ENCODE data around the gene CENPC. TPM values are rescaled to one million over a fixed set of nuclear protein-coding genes. Genes with fewer than 3 reads are reported as not detected.

Gene CENPC, protein sequence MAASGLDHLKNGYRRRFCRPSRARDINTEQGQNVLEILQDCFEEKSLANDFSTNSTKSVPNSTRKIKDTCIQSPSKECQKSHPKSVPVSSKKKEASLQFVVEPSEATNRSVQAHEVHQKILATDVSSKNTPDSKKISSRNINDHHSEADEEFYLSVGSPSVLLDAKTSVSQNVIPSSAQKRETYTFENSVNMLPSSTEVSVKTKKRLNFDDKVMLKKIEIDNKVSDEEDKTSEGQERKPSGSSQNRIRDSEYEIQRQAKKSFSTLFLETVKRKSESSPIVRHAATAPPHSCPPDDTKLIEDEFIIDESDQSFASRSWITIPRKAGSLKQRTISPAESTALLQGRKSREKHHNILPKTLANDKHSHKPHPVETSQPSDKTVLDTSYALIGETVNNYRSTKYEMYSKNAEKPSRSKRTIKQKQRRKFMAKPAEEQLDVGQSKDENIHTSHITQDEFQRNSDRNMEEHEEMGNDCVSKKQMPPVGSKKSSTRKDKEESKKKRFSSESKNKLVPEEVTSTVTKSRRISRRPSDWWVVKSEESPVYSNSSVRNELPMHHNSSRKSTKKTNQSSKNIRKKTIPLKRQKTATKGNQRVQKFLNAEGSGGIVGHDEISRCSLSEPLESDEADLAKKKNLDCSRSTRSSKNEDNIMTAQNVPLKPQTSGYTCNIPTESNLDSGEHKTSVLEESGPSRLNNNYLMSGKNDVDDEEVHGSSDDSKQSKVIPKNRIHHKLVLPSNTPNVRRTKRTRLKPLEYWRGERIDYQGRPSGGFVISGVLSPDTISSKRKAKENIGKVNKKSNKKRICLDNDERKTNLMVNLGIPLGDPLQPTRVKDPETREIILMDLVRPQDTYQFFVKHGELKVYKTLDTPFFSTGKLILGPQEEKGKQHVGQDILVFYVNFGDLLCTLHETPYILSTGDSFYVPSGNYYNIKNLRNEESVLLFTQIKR
- 11.8 and 12.0 TPM in 2 replicates for total RNA-seq (2021)
- Bru-seq, nascent RNA, result percentile 80 among the genes with signal in this experiment
- percentile 67 among the genes with signal in this experiment for BruChase-seq, experiment 1, labeled RNA remaining after a 2-hour chase
- percentile 55 among the genes with signal in this experiment for BruChase-seq, experiment 2, labeled RNA remaining after a 6-hour chase
- long read RNA-seq, full-length matches to known transcripts, result 9 of 14 reads
- long read RNA-seq, partial matches to known transcripts, result 4 of 14 reads
- long read RNA-seq, other reads (novel, unspliced or antisense), result 1 of 14 reads

DNA sequence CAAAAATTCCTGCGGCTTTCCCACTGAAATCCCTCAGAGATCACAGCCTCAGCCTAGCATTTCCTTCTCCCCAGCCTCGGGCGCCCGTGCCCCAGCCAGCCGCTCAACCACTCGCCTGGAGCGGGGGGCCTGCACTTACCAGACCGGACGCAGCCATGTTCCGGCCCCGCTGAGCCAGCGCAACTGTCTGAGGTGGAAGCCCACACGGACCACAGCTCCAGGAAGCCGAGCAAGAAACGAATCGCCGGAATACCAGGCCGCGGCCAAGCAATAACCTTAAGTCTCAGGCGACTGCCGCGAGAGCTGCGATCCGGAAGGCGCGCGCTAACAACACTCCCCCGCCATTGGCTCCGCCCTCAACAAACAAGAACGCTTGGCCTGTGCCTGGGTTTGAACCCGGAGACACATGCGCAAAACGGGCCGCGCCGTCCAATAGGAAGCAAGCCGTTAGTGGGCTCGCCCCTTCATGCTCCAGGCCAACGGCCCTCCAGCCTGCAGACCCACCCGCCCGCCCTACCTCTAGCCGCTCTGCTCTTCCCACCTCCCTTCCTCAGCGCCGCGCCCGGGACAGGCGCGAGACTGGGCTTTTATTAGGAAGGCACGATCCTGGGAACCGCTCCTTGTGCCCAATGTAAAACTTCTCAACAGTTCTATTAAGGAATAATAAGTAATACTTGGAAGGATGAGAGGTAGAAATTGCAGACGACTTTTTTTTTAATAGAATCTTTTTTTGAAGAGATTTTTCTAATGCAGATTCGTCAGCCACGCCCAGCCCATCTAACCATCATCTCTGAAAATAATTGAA, at the start of gene CENPC:
TSS of gene CENPC (minus strand) at position 305 of the 805 bp plus-strand sequence. CDS start at position 157, 148 bp downstream.
- no peak for TF ChIP-seq EZH2 (IDR thresholded peaks at IDR 0.05; ENCODE audit: borderline replicate concordance, low read depth, low read length, poor library complexity, severe bottlenecking)
- TF ChIP-seq, protein P1, sequence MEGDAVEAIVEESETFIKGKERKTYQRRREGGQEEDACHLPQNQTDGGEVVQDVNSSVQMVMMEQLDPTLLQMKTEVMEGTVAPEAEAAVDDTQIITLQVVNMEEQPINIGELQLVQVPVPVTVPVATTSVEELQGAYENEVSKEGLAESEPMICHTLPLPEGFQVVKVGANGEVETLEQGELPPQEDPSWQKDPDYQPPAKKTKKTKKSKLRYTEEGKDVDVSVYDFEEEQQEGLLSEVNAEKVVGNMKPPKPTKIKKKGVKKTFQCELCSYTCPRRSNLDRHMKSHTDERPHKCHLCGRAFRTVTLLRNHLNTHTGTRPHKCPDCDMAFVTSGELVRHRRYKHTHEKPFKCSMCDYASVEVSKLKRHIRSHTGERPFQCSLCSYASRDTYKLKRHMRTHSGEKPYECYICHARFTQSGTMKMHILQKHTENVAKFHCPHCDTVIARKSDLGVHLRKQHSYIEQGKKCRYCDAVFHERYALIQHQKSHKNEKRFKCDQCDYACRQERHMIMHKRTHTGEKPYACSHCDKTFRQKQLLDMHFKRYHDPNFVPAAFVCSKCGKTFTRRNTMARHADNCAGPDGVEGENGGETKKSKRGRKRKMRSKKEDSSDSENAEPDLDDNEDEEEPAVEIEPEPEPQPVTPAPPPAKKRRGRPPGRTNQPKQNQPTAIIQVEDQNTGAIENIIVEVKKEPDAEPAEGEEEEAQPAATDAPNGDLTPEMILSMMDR (conservative IDR thresholded peaks at IDR 0.05; ENCODE audit: low read depth, low read length), result no peak
- no peaks in the 10 kb centered on the region for H3K9me3 ChIP-seq (ENCODE audit: low read depth, low read length, poor library complexity, severe bottlenecking)
- intact Hi-C loops (cut with micrococcal nuclease; ENCODE audit: unreplicated experiment), result loop anchor here (10.0 kb wide), 1 partner anchor 159 kb away; the partner anchor contains the start of gene UBA6
- H3K27ac ChIP-seq (ENCODE audit: low read depth, low read length, poor library complexity, severe bottlenecking), result peak within 1 kb of the TSS; percentile 95
- BruUV-seq (replicated peaks), result no TSS peak
- ChIA-PET POLR2A (ENCODE audit: low non-redundant PET) (no interaction called here), CTCF (no interaction called here)
- no peaks in the 10 kb centered on the region for H3K27me3 ChIP-seq (replicated peaks; ENCODE audit: insufficient read depth, low read depth, low read length, poor library complexity)
- no peaks in the 10 kb centered on the region for H3K4me1 ChIP-seq (ENCODE audit: insufficient read depth, low read length, poor library complexity, severe bottlenecking)
- H3K36me3 ChIP-seq (ENCODE audit: insufficient read depth, low read length, poor library complexity, severe bottlenecking), result no peaks in the 10 kb centered on the region
- H3K4me3 ChIP-seq (ENCODE audit: low read depth, low read length, poor library complexity, severe bottlenecking), result peak within 1 kb of the TSS; percentile 66
- DNase-seq (ENCODE audit: low spot score), result peak; percentile 94

DNA sequence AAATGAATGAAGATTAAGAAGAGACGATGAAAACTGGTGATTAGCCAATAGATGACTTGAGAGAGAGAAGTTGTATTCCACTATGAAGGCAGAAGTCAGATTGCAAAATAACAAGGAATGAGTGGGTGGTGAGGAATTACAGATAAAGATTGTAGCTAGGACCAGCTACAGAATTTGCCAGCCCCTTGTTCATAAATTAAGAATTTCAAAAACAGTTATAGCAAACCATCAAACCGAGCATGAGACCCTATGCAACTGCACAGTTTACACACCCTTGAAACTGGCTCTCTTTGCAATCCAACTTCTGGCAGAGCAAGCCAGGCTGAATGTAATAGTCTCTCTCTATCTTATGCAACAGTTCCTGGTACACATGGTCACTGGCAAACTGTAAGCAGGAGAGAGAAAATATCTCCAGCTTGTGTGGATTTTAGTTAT, 48.5 kb upstream of the CENPC start:
- BruUV-seq (replicated peaks), result no TSS peak
- no peak for DNase-seq (ENCODE audit: low spot score)
- Histone ChIP-seq H3K4me1 (ENCODE audit: insufficient read depth, low read length, poor library complexity, severe bottlenecking) (no peaks in the 10 kb centered on the region), H3K36me3 (ENCODE audit: insufficient read depth, low read length, poor library complexity, severe bottlenecking) (no peaks in the 10 kb centered on the region), H3K9me3 (ENCODE audit: low read depth, low read length, poor library complexity, severe bottlenecking) (no peaks in the 10 kb centered on the region), H3K27ac (ENCODE audit: low read depth, low read length, poor library complexity, severe bottlenecking) (no peak overlapping the region), H3K27me3 (replicated peaks; ENCODE audit: insufficient read depth, low read depth, low read length, poor library complexity) (no peaks in the 10 kb centered on the region), H3K4me3 (ENCODE audit: low read depth, low read length, poor library complexity, severe bottlenecking) (no peak overlapping the region)
- ChIA-PET CTCF (no interaction called here), POLR2A (ENCODE audit: low non-redundant PET) (no interaction called here)
- intact Hi-C loops (cut with micrococcal nuclease; ENCODE audit: unreplicated experiment), result no loop called here
- no peak for TF ChIP-seq EZH2 (IDR thresholded peaks at IDR 0.05; ENCODE audit: borderline replicate concordance, low read depth, low read length, poor library complexity, severe bottlenecking)
- TF ChIP-seq, protein P1 (conservative IDR thresholded peaks at IDR 0.05; ENCODE audit: low read depth, low read length), result no peak

Measured in A673 (cell line).